Measurements from ENCODE around the gene ARSB. TPM values are rescaled to one million over a fixed set of nuclear protein-coding genes. Genes with fewer than 3 reads are reported as not detected.

Gene ARSB
- total and polyA plus RNA-seq, 9 donors: 3.1 to 10.6 (median 7.6) TPM

DNA sequence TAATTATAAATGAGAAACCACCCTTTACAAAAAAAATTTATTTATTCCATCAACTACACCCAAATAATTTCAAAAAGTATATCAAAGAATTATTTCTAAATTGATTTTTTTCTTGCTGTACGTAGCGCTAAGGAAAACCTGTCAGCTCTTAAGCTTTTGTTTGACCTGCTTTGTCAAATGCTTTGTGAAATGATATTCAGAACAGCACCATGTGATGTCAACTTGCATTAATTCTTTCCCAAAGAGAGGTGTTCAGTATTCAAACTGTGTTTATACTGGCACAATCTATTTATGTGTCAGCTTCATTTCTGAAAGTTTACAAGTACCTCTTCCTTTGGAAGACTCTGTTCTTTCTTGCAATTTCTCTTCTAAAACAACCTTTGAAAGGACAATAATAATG is 12.0 kb upstream of the ARSB start:
- Histone ChIP-seq H3K36me3 (no peaks in the 10 kb centered on the region), H3K4me1 (ENCODE audit: insufficient read depth) (no peaks in the 10 kb centered on the region), H3K27ac (no peak overlapping the region)

DNA sequence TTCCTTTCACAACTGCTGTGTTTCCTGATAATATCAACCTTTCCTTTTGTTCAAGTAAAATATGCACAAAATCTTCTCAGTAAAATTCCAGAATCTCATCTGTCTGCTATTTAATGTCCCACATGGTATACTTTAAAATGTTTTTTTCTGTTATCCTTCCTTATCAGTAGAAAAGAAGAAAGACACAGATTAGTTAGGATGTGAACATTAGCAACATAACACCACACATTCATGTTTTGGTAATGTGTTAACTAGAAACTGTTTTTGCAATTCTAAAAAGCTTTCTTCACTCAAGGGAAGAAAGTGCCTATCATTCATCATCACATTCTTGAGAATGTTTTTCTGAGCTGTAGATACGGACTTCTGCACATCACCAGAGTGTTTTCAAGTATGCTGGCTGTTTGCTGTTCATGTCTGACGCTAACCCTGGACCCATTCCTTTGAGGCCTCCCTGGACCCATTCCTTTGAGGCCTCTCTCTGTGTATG is 10.5 kb upstream of the ARSB start:
- H3K9me3 ChIP-seq: no peaks in the 10 kb centered on the region
- H3K27ac ChIP-seq: no peak overlapping the region
- WGBS, 3 donors: 61 to 88% (median 67%) methylated on average over 2 of the region's 2 CpGs
- H3K27me3 ChIP-seq: no peaks in the 10 kb centered on the region
- DNase-seq: no peak
- intact Hi-C loops (cut with DNase I): no loop called here
- no peaks in the 10 kb centered on the region for H3K36me3 ChIP-seq
- H3K4me3 ChIP-seq: no peak overlapping the region
- TF ChIP-seq EP300 (IDR thresholded peaks at IDR 0.05): no peak
- TF ChIP-seq, protein P1, sequence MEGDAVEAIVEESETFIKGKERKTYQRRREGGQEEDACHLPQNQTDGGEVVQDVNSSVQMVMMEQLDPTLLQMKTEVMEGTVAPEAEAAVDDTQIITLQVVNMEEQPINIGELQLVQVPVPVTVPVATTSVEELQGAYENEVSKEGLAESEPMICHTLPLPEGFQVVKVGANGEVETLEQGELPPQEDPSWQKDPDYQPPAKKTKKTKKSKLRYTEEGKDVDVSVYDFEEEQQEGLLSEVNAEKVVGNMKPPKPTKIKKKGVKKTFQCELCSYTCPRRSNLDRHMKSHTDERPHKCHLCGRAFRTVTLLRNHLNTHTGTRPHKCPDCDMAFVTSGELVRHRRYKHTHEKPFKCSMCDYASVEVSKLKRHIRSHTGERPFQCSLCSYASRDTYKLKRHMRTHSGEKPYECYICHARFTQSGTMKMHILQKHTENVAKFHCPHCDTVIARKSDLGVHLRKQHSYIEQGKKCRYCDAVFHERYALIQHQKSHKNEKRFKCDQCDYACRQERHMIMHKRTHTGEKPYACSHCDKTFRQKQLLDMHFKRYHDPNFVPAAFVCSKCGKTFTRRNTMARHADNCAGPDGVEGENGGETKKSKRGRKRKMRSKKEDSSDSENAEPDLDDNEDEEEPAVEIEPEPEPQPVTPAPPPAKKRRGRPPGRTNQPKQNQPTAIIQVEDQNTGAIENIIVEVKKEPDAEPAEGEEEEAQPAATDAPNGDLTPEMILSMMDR (IDR thresholded peaks at IDR 0.05): no peak
- H3K4me1 ChIP-seq (ENCODE audit: insufficient read depth): no peaks in the 10 kb centered on the region

More for the DNA sequence above, 12.0 kb upstream of the ARSB start:
- no peaks in the 10 kb centered on the region for H3K9me3 ChIP-seq
- DNase-seq: no peak
- no peaks in the 10 kb centered on the region for H3K27me3 ChIP-seq
- WGBS, 3 donors: 95 to 99% (median 95%) methylated on average over 2 of the region's 2 CpGs
- TF ChIP-seq POLR2A (IDR thresholded peaks at IDR 0.05): no peak
- TF ChIP-seq EP300 (IDR thresholded peaks at IDR 0.05): no peak
- TF ChIP-seq, protein P1 (IDR thresholded peaks at IDR 0.05): no peak
- no peak overlapping the region for H3K4me3 ChIP-seq
- intact Hi-C loops (cut with DNase I): no loop called here

DNA sequence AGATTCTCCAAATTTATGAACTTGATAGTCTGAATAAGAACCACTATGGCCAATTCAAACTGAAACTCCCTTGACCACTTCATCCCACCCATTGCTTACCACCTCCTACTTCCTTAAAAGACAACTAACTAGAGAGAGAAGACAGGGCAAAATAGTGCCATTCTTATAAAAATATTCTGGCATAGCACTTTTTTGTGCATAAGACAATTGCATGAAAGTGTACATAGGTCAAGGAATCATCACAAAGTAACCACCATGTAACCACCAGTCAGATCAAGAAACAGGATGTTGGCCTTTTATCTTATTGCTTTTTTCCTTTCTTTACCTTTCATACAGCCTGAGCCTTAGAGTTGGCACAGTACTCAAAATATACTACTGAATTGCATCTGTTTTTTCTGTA is 8.1 kb upstream of the ARSB start:
- intact Hi-C loops (cut with DNase I): no loop called here
- no peak for DNase-seq
- TF ChIP-seq POLR2A (IDR thresholded peaks at IDR 0.05) (no peak), EP300 (IDR thresholded peaks at IDR 0.05) (no peak)
- TF ChIP-seq, protein P1 (IDR thresholded peaks at IDR 0.05): no peak
- Histone ChIP-seq H3K4me3 (no peak overlapping the region), H3K9me3 (no peaks in the 10 kb centered on the region), H3K27me3 (no peaks in the 10 kb centered on the region), H3K27ac (no peak overlapping the region), H3K36me3 (no peaks in the 10 kb centered on the region), H3K4me1 (ENCODE audit: insufficient read depth) (no peaks in the 10 kb centered on the region)

DNA sequence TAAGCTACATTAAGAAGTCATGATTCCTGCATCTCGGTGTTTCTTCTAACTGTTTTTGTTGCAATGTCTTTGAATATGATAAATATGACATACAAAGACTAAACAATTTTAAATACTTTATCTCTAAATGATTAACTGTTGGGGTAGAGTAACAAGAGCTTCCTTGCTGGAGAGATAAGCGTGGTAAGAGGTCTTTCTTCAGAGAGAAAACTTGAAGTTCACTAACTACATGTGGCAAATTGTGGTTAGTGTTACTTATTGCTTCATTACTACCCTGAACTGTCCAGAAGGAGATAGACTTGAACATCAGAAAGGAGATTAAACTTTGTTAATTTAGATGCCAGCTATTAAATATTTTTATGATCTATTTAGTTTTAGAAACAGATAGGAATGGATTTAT is 7.0 kb upstream of the ARSB start:
- no peaks in the 10 kb centered on the region for H3K27me3 ChIP-seq
- no peak overlapping the region for H3K27ac ChIP-seq
- intact Hi-C loops (cut with DNase I): no loop called here
- H3K36me3 ChIP-seq: no peaks in the 10 kb centered on the region
- H3K4me1 ChIP-seq (ENCODE audit: insufficient read depth): no peaks in the 10 kb centered on the region
- H3K4me3 ChIP-seq: no peak overlapping the region
- DNase-seq: no peak
- WGBS, 3 donors: 15 to 35% (median 20%) methylated on average over 2 of the region's 2 CpGs
- no peak for TF ChIP-seq POLR2A (IDR thresholded peaks at IDR 0.05)
- no peak for TF ChIP-seq EP300 (IDR thresholded peaks at IDR 0.05)
- TF ChIP-seq, protein P1 (IDR thresholded peaks at IDR 0.05): no peak
- no peaks in the 10 kb centered on the region for H3K9me3 ChIP-seq
